ENCODE results near the gene CCDC68.

DNA sequence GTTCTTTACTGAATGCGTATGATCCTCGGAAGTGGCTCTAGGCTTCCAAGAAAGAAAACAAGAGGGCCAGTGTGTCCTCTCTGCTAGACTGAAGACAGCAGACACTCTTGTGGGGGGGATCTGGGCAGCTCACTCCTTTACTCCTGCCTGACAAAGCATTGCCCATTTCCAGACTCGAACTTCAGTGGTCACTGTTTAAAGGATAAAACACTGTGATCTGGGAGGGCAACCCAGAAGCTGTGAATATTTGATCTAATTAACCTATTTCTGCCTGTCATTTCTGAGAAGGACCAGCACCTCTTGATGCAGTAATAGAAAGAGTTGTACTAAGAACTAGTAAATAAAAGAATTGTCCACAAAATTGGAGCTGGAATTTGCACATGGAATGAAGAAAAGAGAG, 24.5 kb upstream of the CCDC68 start:
- TF ChIP-seq TAF1 (IDR thresholded peaks at IDR 0.05; ENCODE audit: borderline replicate concordance, insufficient read depth, low read length) (no peak), SIN3A (IDR thresholded peaks at IDR 0.05; ENCODE audit: borderline replicate concordance, insufficient read depth, low read length) (no peak)
- TF ChIP-seq, protein P1, sequence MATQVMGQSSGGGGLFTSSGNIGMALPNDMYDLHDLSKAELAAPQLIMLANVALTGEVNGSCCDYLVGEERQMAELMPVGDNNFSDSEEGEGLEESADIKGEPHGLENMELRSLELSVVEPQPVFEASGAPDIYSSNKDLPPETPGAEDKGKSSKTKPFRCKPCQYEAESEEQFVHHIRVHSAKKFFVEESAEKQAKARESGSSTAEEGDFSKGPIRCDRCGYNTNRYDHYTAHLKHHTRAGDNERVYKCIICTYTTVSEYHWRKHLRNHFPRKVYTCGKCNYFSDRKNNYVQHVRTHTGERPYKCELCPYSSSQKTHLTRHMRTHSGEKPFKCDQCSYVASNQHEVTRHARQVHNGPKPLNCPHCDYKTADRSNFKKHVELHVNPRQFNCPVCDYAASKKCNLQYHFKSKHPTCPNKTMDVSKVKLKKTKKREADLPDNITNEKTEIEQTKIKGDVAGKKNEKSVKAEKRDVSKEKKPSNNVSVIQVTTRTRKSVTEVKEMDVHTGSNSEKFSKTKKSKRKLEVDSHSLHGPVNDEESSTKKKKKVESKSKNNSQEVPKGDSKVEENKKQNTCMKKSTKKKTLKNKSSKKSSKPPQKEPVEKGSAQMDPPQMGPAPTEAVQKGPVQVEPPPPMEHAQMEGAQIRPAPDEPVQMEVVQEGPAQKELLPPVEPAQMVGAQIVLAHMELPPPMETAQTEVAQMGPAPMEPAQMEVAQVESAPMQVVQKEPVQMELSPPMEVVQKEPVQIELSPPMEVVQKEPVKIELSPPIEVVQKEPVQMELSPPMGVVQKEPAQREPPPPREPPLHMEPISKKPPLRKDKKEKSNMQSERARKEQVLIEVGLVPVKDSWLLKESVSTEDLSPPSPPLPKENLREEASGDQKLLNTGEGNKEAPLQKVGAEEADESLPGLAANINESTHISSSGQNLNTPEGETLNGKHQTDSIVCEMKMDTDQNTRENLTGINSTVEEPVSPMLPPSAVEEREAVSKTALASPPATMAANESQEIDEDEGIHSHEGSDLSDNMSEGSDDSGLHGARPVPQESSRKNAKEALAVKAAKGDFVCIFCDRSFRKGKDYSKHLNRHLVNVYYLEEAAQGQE (IDR thresholded peaks at IDR 0.05; ENCODE audit: insufficient read depth in 1 of 2, low read depth in 2 of 2, low read length in 2 of 2), result no peak

Data from PFSK-1 (cell line).